ENCODE data around the gene SUSD6.

DNA sequence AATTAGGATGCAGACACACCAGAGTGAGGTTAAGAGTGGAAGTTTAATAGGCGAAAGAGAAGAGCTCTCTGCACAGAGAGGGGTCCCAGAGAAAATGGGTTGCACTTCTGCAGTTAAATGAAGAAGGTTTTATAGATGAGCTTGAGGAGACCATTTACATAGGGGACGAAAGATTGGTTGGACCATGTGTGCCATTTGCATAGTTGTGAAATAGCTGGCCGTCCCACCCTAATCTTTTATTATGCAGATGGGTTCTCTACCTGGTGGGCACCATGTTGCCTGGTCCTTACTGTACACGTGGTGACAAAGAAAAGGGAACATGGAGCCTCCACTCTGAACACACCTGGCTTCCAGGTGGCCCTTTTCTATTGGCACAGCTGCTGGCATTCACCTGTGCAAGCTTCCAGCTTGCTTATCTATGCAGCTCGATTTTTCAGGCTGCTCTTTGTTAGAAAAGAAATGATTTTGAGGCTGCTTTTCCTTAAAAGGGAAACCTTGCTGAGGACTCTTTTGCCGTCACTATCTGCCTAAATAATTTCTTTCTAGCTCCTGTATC is 88.4 kb downstream of the SUSD6 start:
- no peak for TF ChIP-seq CTCF (IDR thresholded peaks at IDR 0.05)
- no peak for TF ChIP-seq POLR2A (IDR thresholded peaks at IDR 0.05)
